Stimulated activated CD4-positive, alpha-beta T cell treated with anti-CD3 and anti-CD28 coated beads, Interleukin-12 subunit alpha, Interleukin-12 subunit beta, amount 100 ng/mL, for 4 hours (primary cell): ENCODE measurements around the gene PRM1.
"Not testable (repeated sequence)": the region's sequence is repeated elsewhere in the genome, so short reads cannot be mapped to it uniquely, and the experiment has no call there.

Experiments used
- DNase-seq: peaks from one replicate; pipeline ENCODE4 v3.0.0-alpha.2; 2020

Gene PRM1

GRCh38 chr16:11296706-11297491 is 15.8 kb upstream of the PRM1 start:
- no peak for DNase-seq

- no peak for DNase-seq
Measured at GRCh38 chr16:11296351-11296705, 15.2 kb upstream of the PRM1 start.

GRCh38 chr16:11295672-11296071 is 14.5 kb upstream of the PRM1 start:
- no peak for DNase-seq

GRCh38 chr16:11292076-11292748 is 11.1 kb upstream of the PRM1 start:
- no peak for DNase-seq

GRCh38 chr16:11291091-11291703 is 10.1 kb upstream of the PRM1 start:
- DNase-seq = no peak

GRCh38 chr16:11290102-11290893 is 9.2 kb upstream of the PRM1 start:
- no peak for DNase-seq

GRCh38 chr16:11289696-11290095 is 8.6 kb upstream of the PRM1 start:
- not testable (repeated sequence) for DNase-seq

- no peak for DNase-seq
Measured at GRCh38 chr16:11289202-11289601, 8.1 kb upstream of the PRM1 start.

- DNase-seq = no peak
Measured at GRCh38 chr16:11285842-11286241, 4.7 kb upstream of the PRM1 start.

- no peak for DNase-seq
Measured at GRCh38 chr16:11283820-11284248, 2.7 kb upstream of the PRM1 start.

- DNase-seq = no peak
Measured at GRCh38 chr16:11278681-11279628, 2.2 kb downstream of the PRM1 start.

GRCh38 chr16:11277607-11278337 is 3.4 kb downstream of the PRM1 start:
- DNase-seq = no peak

GRCh38 chr16:11276896-11277593 is 4.1 kb downstream of the PRM1 start:
- DNase-seq = no peak

GRCh38 chr16:11276143-11276895 is 4.8 kb downstream of the PRM1 start, which contains the start of gene PRM2:
Gene PRM2 (minus strand): TSS chr16:11276480. CDS start chr16:11276370, 110 bp downstream.
- DNase-seq = no peak

GRCh38 chr16:11274964-11275363 is 6.2 kb downstream of the PRM1 start:
- DNase-seq = no peak

GRCh38 chr16:11273721-11274324 is 7.3 kb downstream of the PRM1 start:
- DNase-seq = no peak

- DNase-seq = no peak
Measured at GRCh38 chr16:11272921-11273720, 8.0 kb downstream of the PRM1 start, which contains the start of gene PRM3. Gene PRM3 (minus strand): TSS chr16:11273629. CDS start chr16:11273595, 34 bp downstream.

GRCh38 chr16:11272484-11272883 is 8.6 kb downstream of the PRM1 start:
- DNase-seq = no peak
